Nephron progenitor cell (in vitro differentiated cells): ENCODE measurements around the gene CACNA2D1.

Experiments used
- DNase-seq: peaks from one replicate; pipeline ENCODE4 v3.0.0; 2021
- H3K27ac Mint-ChIP-seq: 2 replicates; pipeline ENCODE4 v1.8.0; 2021; ENCODE audit warnings: mild to moderate bottlenecking, moderate library complexity, mixed read lengths
- H3K27me3 Mint-ChIP-seq: 2 replicates; pipeline ENCODE4 v1.8.0; 2021; ENCODE audit warnings: mild to moderate bottlenecking, low read depth, mixed read lengths; ENCODE audit not compliant: poor library complexity
- H3K36me3 Mint-ChIP-seq: 2 replicates; pipeline ENCODE4 v1.8.0; 2021; ENCODE audit warnings: low read depth, mixed read lengths
- H3K4me1 Mint-ChIP-seq: 2 replicates; pipeline ENCODE4 v1.8.0; 2021; ENCODE audit warnings: mixed read lengths
- H3K4me3 Mint-ChIP-seq: 2 replicates; pipeline ENCODE4 v1.8.0; 2021; ENCODE audit warnings: mild to moderate bottlenecking, moderate library complexity, mixed read lengths
- H3K9me3 Mint-ChIP-seq: 2 replicates; pipeline ENCODE4 v1.8.0; 2021; ENCODE audit warnings: mild to moderate bottlenecking, moderate library complexity, mixed read lengths
- CTCF ChIP-seq: fragments of 200-600 bp; sonication (generic); IDR thresholded peaks from 2 replicates; pipeline ENCODE4 v1.5.0; 2021; ENCODE audit warnings: antibody characterized with exemption

CACNA2D1 gene

GRCh38 chr7:81924494-81924893 lies 519.1 kb downstream of the CACNA2D1 start:
- Mint-ChIP-seq H3K27me3 (no peaks in the 10 kb centered on the region), H3K4me3 (no peak overlapping the region), H3K36me3 (no peaks in the 10 kb centered on the region), H3K27ac (peak overlapping the region; percentile 4), H3K9me3 (peaks cover under 1% of the 10 kb centered on the region), H3K4me1 (peaks cover 30% of the 10 kb centered on the region)
- no peak for DNase-seq
- TF ChIP-seq CTCF, result no peak

GRCh38 chr7:81919494-81919893 lies 524.1 kb downstream of the CACNA2D1 start:
- Mint-ChIP-seq H3K4me3 (no peak overlapping the region), H3K27ac (peak overlapping the region; percentile 94), H3K9me3 (peaks cover 25% of the 10 kb centered on the region), H3K27me3 (peaks cover 6% of the 10 kb centered on the region), H3K4me1 (peaks cover 11% of the 10 kb centered on the region), H3K36me3 (no peaks in the 10 kb centered on the region)
- no peak for TF ChIP-seq CTCF
- no peak for DNase-seq

GRCh38 chr7:81908220-81908619 lies 535.4 kb downstream of the CACNA2D1 start:
- Mint-ChIP-seq H3K4me3 (no peak overlapping the region), H3K4me1 (no peaks in the 10 kb centered on the region), H3K27me3 (no peaks in the 10 kb centered on the region), H3K9me3 (peaks cover 21% of the 10 kb centered on the region), H3K36me3 (peaks cover under 1% of the 10 kb centered on the region), H3K27ac (no peak overlapping the region)
- TF ChIP-seq CTCF, result no peak
- DNase-seq, result no peak

GRCh38 chr7:81903115-81903514 lies 540.5 kb downstream of the CACNA2D1 start:
- H3K36me3 Mint-ChIP-seq, result peaks cover 7% of the 10 kb centered on the region
- no peak for DNase-seq
- H3K9me3 Mint-ChIP-seq, result peaks cover 40% of the 10 kb centered on the region
- no peak for TF ChIP-seq CTCF
- no peaks in the 10 kb centered on the region for H3K4me1 Mint-ChIP-seq
- H3K27me3 Mint-ChIP-seq, result no peaks in the 10 kb centered on the region
- H3K4me3 Mint-ChIP-seq, result no peak overlapping the region
- no peak overlapping the region for H3K27ac Mint-ChIP-seq

- Mint-ChIP-seq H3K27me3 (no peaks in the 10 kb centered on the region), H3K27ac (no peak overlapping the region), H3K4me3 (no peak overlapping the region), H3K36me3 (peaks cover 7% of the 10 kb centered on the region), H3K9me3 (peaks cover 45% of the 10 kb centered on the region), H3K4me1 (no peaks in the 10 kb centered on the region)
- no peak for TF ChIP-seq CTCF
- DNase-seq, result no peak
These were observed 541.0 kb downstream of the CACNA2D1 start for GRCh38 chr7:81902536-81902935.
